ENCODE data around the gene TBATA.

TBATA gene

Small RNAs within 50 kb of the gene (small RNA-seq; reads per million reads assigned to genes)
- gene RPS26P40: 0 reads per million in 2 experiments
